GM23338 (cell line): ENCODE results near the gene HS6ST3. TPM values are rescaled to one million over a fixed set of nuclear protein-coding genes. Genes with fewer than 3 reads are reported as not detected.

ENCODE experiments used
- ATAC-seq: fragments of 200-7000 bp; cut with Tn5 transposase; 3 replicates; pipeline ENCODE4 v1.9.1; 2020
- DNase-seq: peaks from one replicate; pipeline ENCODE4 v3.0.0-alpha.2; 2015; ENCODE audit warnings: low spot score
- H2AFZ ChIP-seq: fragments of 200-600 bp; sonication (generic); 2 replicates; pipeline ENCODE4 v1.8.0; 2016; ENCODE audit warnings: antibody characterized with exemption, mild to moderate bottlenecking, moderate library complexity
- H3F3A ChIP-seq: fragments of 200-600 bp; sonication (generic); replicated peaks from 2 replicates; pipeline ENCODE4 v1.8.0; 2017; ENCODE audit warnings: antibody characterized with exemption, mixed run types, low read depth
- H3K27ac ChIP-seq: fragments of 200-600 bp; sonication (generic); 2 replicates; pipeline ENCODE4 v1.6.1; 2016; ENCODE audit warnings: low read depth
- H3K27me3 ChIP-seq: fragments of 200-600 bp; sonication (generic); 2 replicates; pipeline ENCODE4 v1.8.0; 2016; ENCODE audit warnings: mild to moderate bottlenecking, mixed run types, moderate library complexity; ENCODE audit not compliant: insufficient read depth
- H3K36me3 ChIP-seq: fragments of 200-600 bp; sonication (generic); 2 replicates; pipeline ENCODE4 v1.8.0; 2016; ENCODE audit warnings: mild to moderate bottlenecking; ENCODE audit not compliant: insufficient read depth
- H3K4me1 ChIP-seq: fragments of 200-600 bp; sonication (generic); 2 replicates; pipeline ENCODE4 v1.8.0; 2016; ENCODE audit warnings: mild to moderate bottlenecking, moderate library complexity; ENCODE audit not compliant: insufficient read depth
- H3K4me2 ChIP-seq: fragments of 200-600 bp; sonication (generic); 2 replicates; pipeline ENCODE4 v1.7.1; 2017; ENCODE audit warnings: mixed run types
- H3K4me3 ChIP-seq: fragments of 200-600 bp; sonication (generic); 2 replicates; pipeline ENCODE4 v1.6.1; 2016; ENCODE audit warnings: mixed run types
- H3K79me2 ChIP-seq: fragments of 200-600 bp; sonication (generic); replicated peaks from 2 replicates; pipeline ENCODE4 v1.8.0; 2017; ENCODE audit warnings: mild to moderate bottlenecking; ENCODE audit not compliant: insufficient read depth
- H3K9me2 ChIP-seq: fragments of 200-600 bp; sonication (generic); 2 replicates; pipeline ENCODE4 v1.8.0; 2017; ENCODE audit not compliant: insufficient read depth
- H4K20me1 ChIP-seq: fragments of 200-600 bp; sonication (generic); replicated peaks from 2 replicates; pipeline ENCODE4 v1.8.0; 2017; ENCODE audit warnings: mild to moderate bottlenecking; ENCODE audit not compliant: insufficient read depth
- H3K27ac Mint-ChIP-seq: 2 replicates; pipeline ENCODE4 v1.8.0; 2020; ENCODE audit warnings: inconsistent platforms, mild to moderate bottlenecking, moderate library complexity, mixed read lengths
- H3K27me3 Mint-ChIP-seq: 3 replicates; pipeline ENCODE4 v1.8.0; 2022; ENCODE audit warnings: low read depth, mild to moderate bottlenecking, moderate library complexity, mixed read lengths, inconsistent platforms; ENCODE audit not compliant: insufficient read depth, poor library complexity
- H3K36me3 Mint-ChIP-seq: 3 replicates; pipeline ENCODE4 v1.8.0; 2021; ENCODE audit warnings: low read depth, mild to moderate bottlenecking, inconsistent platforms, moderate library complexity, mixed read lengths
- H3K4me1 Mint-ChIP-seq: 3 replicates; pipeline ENCODE4 v1.8.0; 2020; ENCODE audit warnings: mild to moderate bottlenecking, inconsistent platforms, mixed read lengths
- H3K4me3 Mint-ChIP-seq: 3 replicates; pipeline ENCODE4 v1.8.0; 2021; ENCODE audit warnings: moderate library complexity, mild to moderate bottlenecking, inconsistent platforms, mixed read lengths
- H3K9me3 Mint-ChIP-seq: 3 replicates; pipeline ENCODE4 v1.8.0; 2020; ENCODE audit warnings: moderate library complexity, mild to moderate bottlenecking, inconsistent platforms, mixed read lengths
- CREB1 ChIP-seq: fragments of 250-450 bp; sonication (Bioruptor Pico); IDR thresholded peaks from 2 replicates; pipeline ENCODE4 v1.5.0; 2020; ENCODE audit warnings: low read depth, mild to moderate bottlenecking, moderate library complexity
- EZH2 ChIP-seq: fragments of 200-600 bp; sonication (generic); IDR thresholded peaks from one replicate; pipeline ENCODE4 v1.8.0; 2017; ENCODE audit warnings: antibody characterized with exemption, mild to moderate bottlenecking, low read depth; ENCODE audit not compliant: unreplicated experiment
- EZH2phosphoT487 ChIP-seq: fragments of 200-600 bp; sonication (generic); IDR thresholded peaks from one replicate; pipeline ENCODE4 v1.8.1; 2018; ENCODE audit warnings: antibody characterized with exemption; ENCODE audit not compliant: unreplicated experiment
- JUNB ChIP-seq: IDR thresholded peaks from one replicate; pipeline ENCODE4 v1.6.1; 2016; ENCODE audit warnings: antibody characterized with exemption; ENCODE audit not compliant: unreplicated experiment
- NANOG ChIP-seq: IDR thresholded peaks from 2 replicates; pipeline ENCODE4 v1.6.1; 2016; ENCODE audit warnings: antibody characterized with exemption, borderline replicate concordance
- POLR2AphosphoS5 ChIP-seq: IDR thresholded peaks from 2 replicates; pipeline ENCODE4 v1.6.1; 2016; ENCODE audit warnings: antibody characterized with exemption, low read depth
- STAT1 ChIP-seq: IDR thresholded peaks from one replicate; pipeline ENCODE4 v1.6.1; 2016; ENCODE audit warnings: antibody characterized with exemption; ENCODE audit not compliant: unreplicated experiment
- ZNF114 ChIP-seq: fragments of 250-450 bp; sonication (Bioruptor Pico); IDR thresholded peaks from 2 replicates; pipeline ENCODE4 v1.5.0; 2020; ENCODE audit warnings: mild to moderate bottlenecking, moderate library complexity
- ZNF331 ChIP-seq: fragments of 250-450 bp; sonication (Bioruptor Pico); IDR thresholded peaks from 2 replicates; pipeline ENCODE4 v1.5.0; 2020; ENCODE audit warnings: low read depth, mild to moderate bottlenecking, moderate library complexity
- polyA plus RNA-seq: library from polyadenylated mRNA; unstranded; fragments of >200 nt; fragmentation: Nextera tagmentation; extraction: Ambion mirVana; gene quantifications from 2 replicates; pipeline ENCODE4 v1.2.1, GENCODE V29; 2016
- total RNA-seq: library from RNA; depleted of rRNA; stranded (reverse); fragments of >200 nt; shearing (Covaris generic); gene quantifications from 2 replicates; pipeline ENCODE4 v1.2.3, GENCODE V29; 2014
- TF ChIP-seq, protein P1 (sequence below): IDR thresholded peaks from one replicate; pipeline ENCODE4 v1.6.1; 2018; ENCODE audit warnings: antibody characterized with exemption; ENCODE audit not compliant: unreplicated experiment
- TF ChIP-seq, protein P2 (sequence below): fragments of 250-450 bp; sonication (Bioruptor Pico); IDR thresholded peaks from 2 replicates; pipeline ENCODE4 v1.5.0; 2020; ENCODE audit warnings: mild to moderate bottlenecking, moderate library complexity
- TF ChIP-seq, protein P3 (sequence below): IDR thresholded peaks from 2 replicates; pipeline ENCODE4 v1.6.1; 2016; ENCODE audit warnings: antibody characterized with exemption
- TF ChIP-seq, protein P4 (sequence below), 2 experiments: fragments of 200-600 bp in 1 of 2; sonication (generic) in 1 of 2; conservative IDR thresholded peaks; 2 replicates each; pipeline versions ENCODE4 v1.5.1 to v1.6.1; 2016 to 2017; ENCODE audit warnings: antibody characterized with exemption in 2 of 2, low read depth in 2 of 2, mild to moderate bottlenecking in 2 of 2, moderate library complexity in 1 of 2

HS6ST3 gene
- total and polyA plus RNA-seq, 2 experiments from 2014 or later, result 0.52 to 0.80 TPM

DNA sequence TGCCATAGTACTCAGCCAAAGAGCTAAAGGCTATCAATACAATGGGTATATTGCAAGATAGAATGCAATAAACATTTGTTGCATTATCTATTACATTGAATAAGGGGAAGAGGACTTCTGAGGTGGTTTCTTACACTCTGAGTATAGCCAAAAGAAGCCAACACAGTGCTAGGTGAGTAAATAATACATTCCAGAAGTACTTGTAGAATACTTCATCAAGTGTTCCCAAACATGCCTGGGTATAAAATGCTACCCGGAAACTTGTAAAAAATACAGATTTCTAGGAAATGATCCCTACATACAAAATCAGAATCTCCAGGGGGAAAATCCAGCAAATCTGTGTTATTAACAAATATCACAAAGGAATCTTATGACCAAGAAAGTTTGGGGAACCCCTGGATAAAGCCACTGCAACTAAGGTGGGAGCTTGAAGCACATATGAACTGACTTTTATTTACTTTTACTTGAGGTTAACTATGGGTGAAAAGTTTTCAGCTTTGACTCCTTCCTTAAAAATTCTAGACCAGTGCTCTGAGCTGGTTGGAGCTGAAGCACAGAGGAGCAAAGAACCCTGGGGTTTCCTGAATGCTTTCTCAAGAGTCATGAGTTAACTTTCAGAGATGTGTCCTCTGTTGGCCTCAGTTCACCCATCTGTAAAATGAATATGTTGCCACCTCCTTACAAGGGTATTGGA, 768.4 kb downstream of the HS6ST3 start:
- H3K27me3 ChIP-seq, result no peaks in the 10 kb centered on the region
- no peaks in the 10 kb centered on the region; the same call in 1 of the 2 replicates for H3K9me2 ChIP-seq
- no peak for TF ChIP-seq POLR2AphosphoS5
- TF ChIP-seq, protein P1, sequence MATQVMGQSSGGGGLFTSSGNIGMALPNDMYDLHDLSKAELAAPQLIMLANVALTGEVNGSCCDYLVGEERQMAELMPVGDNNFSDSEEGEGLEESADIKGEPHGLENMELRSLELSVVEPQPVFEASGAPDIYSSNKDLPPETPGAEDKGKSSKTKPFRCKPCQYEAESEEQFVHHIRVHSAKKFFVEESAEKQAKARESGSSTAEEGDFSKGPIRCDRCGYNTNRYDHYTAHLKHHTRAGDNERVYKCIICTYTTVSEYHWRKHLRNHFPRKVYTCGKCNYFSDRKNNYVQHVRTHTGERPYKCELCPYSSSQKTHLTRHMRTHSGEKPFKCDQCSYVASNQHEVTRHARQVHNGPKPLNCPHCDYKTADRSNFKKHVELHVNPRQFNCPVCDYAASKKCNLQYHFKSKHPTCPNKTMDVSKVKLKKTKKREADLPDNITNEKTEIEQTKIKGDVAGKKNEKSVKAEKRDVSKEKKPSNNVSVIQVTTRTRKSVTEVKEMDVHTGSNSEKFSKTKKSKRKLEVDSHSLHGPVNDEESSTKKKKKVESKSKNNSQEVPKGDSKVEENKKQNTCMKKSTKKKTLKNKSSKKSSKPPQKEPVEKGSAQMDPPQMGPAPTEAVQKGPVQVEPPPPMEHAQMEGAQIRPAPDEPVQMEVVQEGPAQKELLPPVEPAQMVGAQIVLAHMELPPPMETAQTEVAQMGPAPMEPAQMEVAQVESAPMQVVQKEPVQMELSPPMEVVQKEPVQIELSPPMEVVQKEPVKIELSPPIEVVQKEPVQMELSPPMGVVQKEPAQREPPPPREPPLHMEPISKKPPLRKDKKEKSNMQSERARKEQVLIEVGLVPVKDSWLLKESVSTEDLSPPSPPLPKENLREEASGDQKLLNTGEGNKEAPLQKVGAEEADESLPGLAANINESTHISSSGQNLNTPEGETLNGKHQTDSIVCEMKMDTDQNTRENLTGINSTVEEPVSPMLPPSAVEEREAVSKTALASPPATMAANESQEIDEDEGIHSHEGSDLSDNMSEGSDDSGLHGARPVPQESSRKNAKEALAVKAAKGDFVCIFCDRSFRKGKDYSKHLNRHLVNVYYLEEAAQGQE, result no peak
- TF ChIP-seq ZNF331 (CRISPR knock-in tag), result no peak
- TF ChIP-seq NANOG, result no peak
- TF ChIP-seq, protein P2, sequence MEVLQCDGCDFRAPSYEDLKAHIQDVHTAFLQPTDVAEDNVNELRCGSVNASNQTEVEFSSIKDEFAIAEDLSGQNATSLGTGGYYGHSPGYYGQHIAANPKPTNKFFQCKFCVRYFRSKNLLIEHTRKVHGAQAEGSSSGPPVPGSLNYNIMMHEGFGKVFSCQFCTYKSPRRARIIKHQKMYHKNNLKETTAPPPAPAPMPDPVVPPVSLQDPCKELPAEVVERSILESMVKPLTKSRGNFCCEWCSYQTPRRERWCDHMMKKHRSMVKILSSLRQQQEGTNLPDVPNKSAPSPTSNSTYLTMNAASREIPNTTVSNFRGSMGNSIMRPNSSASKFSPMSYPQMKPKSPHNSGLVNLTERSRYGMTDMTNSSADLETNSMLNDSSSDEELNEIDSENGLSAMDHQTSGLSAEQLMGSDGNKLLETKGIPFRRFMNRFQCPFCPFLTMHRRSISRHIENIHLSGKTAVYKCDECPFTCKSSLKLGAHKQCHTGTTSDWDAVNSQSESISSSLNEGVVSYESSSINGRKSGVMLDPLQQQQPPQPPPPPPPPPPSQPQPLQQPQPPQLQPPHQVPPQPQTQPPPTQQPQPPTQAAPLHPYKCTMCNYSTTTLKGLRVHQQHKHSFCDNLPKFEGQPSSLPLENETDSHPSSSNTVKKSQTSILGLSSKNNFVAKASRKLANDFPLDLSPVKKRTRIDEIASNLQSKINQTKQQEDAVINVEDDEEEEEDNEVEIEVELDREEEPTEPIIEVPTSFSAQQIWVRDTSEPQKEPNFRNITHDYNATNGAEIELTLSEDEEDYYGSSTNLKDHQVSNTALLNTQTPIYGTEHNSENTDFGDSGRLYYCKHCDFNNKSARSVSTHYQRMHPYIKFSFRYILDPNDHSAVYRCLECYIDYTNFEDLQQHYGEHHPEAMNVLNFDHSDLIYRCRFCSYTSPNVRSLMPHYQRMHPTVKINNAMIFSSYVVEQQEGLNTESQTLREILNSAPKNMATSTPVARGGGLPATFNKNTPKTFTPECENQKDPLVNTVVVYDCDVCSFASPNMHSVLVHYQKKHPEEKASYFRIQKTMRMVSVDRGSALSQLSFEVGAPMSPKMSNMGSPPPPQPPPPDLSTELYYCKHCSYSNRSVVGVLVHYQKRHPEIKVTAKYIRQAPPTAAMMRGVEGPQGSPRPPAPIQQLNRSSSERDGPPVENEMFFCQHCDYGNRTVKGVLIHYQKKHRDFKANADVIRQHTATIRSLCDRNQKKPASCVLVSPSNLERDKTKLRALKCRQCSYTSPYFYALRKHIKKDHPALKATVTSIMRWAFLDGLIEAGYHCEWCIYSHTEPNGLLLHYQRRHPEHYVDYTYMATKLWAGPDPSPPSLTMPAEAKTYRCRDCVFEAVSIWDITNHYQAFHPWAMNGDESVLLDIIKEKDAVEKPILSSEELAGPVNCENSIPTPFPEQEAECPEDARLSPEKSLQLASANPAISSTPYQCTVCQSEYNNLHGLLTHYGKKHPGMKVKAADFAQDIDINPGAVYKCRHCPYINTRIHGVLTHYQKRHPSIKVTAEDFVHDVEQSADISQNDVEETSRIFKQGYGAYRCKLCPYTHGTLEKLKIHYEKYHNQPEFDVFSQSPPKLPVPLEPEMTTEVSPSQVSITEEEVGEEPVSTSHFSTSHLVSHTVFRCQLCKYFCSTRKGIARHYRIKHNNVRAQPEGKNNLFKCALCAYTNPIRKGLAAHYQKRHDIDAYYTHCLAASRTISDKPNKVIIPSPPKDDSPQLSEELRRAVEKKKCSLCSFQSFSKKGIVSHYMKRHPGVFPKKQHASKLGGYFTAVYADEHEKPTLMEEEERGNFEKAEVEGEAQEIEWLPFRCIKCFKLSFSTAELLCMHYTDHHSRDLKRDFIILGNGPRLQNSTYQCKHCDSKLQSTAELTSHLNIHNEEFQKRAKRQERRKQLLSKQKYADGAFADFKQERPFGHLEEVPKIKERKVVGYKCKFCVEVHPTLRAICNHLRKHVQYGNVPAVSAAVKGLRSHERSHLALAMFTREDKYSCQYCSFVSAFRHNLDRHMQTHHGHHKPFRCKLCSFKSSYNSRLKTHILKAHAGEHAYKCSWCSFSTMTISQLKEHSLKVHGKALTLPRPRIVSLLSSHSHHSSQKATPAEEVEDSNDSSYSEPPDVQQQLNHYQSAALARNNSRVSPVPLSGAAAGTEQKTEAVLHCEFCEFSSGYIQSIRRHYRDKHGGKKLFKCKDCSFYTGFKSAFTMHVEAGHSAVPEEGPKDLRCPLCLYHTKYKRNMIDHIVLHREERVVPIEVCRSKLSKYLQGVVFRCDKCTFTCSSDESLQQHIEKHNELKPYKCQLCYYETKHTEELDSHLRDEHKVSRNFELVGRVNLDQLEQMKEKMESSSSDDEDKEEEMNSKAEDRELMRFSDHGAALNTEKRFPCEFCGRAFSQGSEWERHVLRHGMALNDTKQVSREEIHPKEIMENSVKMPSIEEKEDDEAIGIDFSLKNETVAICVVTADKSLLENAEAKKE (CRISPR knock-in tag), result no peak
- TF ChIP-seq JUNB, result no peak
- TF ChIP-seq, protein P3, sequence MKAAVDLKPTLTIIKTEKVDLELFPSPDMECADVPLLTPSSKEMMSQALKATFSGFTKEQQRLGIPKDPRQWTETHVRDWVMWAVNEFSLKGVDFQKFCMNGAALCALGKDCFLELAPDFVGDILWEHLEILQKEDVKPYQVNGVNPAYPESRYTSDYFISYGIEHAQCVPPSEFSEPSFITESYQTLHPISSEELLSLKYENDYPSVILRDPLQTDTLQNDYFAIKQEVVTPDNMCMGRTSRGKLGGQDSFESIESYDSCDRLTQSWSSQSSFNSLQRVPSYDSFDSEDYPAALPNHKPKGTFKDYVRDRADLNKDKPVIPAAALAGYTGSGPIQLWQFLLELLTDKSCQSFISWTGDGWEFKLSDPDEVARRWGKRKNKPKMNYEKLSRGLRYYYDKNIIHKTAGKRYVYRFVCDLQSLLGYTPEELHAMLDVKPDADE, result no peak
- no peak for TF ChIP-seq ZNF114 (CRISPR knock-in tag)
- TF ChIP-seq EZH2, result no peak
- TF ChIP-seq STAT1, result no peak
- TF ChIP-seq, protein P4, sequence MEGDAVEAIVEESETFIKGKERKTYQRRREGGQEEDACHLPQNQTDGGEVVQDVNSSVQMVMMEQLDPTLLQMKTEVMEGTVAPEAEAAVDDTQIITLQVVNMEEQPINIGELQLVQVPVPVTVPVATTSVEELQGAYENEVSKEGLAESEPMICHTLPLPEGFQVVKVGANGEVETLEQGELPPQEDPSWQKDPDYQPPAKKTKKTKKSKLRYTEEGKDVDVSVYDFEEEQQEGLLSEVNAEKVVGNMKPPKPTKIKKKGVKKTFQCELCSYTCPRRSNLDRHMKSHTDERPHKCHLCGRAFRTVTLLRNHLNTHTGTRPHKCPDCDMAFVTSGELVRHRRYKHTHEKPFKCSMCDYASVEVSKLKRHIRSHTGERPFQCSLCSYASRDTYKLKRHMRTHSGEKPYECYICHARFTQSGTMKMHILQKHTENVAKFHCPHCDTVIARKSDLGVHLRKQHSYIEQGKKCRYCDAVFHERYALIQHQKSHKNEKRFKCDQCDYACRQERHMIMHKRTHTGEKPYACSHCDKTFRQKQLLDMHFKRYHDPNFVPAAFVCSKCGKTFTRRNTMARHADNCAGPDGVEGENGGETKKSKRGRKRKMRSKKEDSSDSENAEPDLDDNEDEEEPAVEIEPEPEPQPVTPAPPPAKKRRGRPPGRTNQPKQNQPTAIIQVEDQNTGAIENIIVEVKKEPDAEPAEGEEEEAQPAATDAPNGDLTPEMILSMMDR (conservative IDR thresholded peaks at IDR 0.05; ENCODE audit: low read depth in 2 of 2), result no peak
- no peak for TF ChIP-seq CREB1
- no peak for TF ChIP-seq EZH2phosphoT487
- H3K36me3 Mint-ChIP-seq, result no peaks in the 10 kb centered on the region; the same call in 2 of the 3 replicates
- no peaks in the 10 kb centered on the region for H3K79me2 ChIP-seq
- H3K4me3 ChIP-seq, result no peak overlapping the region
- H3F3A ChIP-seq, result no peaks in the 10 kb centered on the region
- H4K20me1 ChIP-seq, result no peaks in the 10 kb centered on the region
- no peaks in the 10 kb centered on the region for H3K4me1 ChIP-seq
- no peak overlapping the region for H2AFZ ChIP-seq
- H3K4me3 Mint-ChIP-seq, result no peak overlapping the region
- no peak for ATAC-seq
- no peaks in the 10 kb centered on the region for H3K27me3 Mint-ChIP-seq
- no peak overlapping the region for H3K27ac ChIP-seq
- no peaks in the 10 kb centered on the region for H3K36me3 ChIP-seq
- no peaks in the 10 kb centered on the region for H3K4me1 Mint-ChIP-seq
- H3K4me2 ChIP-seq, result no peak overlapping the region
- no peak overlapping the region for H3K27ac Mint-ChIP-seq
- DNase-seq, result no peak
- peaks cover 10% of the 10 kb centered on the region for H3K9me3 Mint-ChIP-seq
